Upper lobe of left lung (tissue), 6 donors: Measurements from ENCODE around the gene ME3. TPM values are rescaled to one million over a fixed set of nuclear protein-coding genes. Genes with fewer than 3 reads are reported as not detected.

Experiments
- ATAC-seq, 2 donors: fragments of 200-7000 bp; cut with Tn5 transposase; one replicate each; pipeline ENCODE4 v1.9.1; 2022; ENCODE audit warnings: mild to moderate bottlenecking in 2 of 2, moderate library complexity in 2 of 2; ENCODE audit not compliant: low FRiP score in 2 of 2
- DNase-seq, 2 donors: peaks; one replicate each; pipeline ENCODE4 v3.0.0-alpha.2; 2019 to 2020
- H3K27ac ChIP-seq, 4 donors: fragments of 200-600 bp; sonication (generic); one replicate each; pipeline ENCODE4 v1.5.1; 2016 to 2019
- H3K27me3 ChIP-seq, 4 donors: fragments of 200-600 bp; sonication (generic); one replicate each; pipeline ENCODE4 v1.5.1; 2017 to 2019
- H3K36me3 ChIP-seq, 4 donors: fragments of 200-600 bp; sonication (generic); one replicate each; pipeline ENCODE4 v1.5.1; 2016 to 2019
- H3K4me1 ChIP-seq, 4 donors: fragments of 200-600 bp; sonication (generic); one replicate each; pipeline ENCODE4 v1.5.1; 2018 to 2019
- H3K4me3 ChIP-seq, 4 donors: fragments of 200-600 bp; sonication (generic); one replicate each; pipeline ENCODE4 v1.5.1; 2017 to 2019; ENCODE audit warnings: mild to moderate bottlenecking in 2 of 4, moderate library complexity in 1 of 4
- H3K9me3 ChIP-seq, 4 donors: fragments of 200-600 bp; sonication (generic); one replicate each; pipeline ENCODE4 v1.5.1; 2018 to 2019
- EP300 ChIP-seq, 4 donors: sonication (generic); formaldehyde crosslinking; IDR thresholded peaks; one replicate each; pipeline ENCODE4 v1.5.1; 2017; ENCODE audit warnings: antibody characterized with exemption in 4 of 4, control low read depth in 2 of 4
- POLR2A ChIP-seq, 4 donors: fragments of 450-650 bp; IDR thresholded peaks; one replicate each; pipeline ENCODE4 v1.5.1; 2016 to 2017; ENCODE audit warnings: antibody characterized with exemption in 4 of 4, mild to moderate bottlenecking in 2 of 4
- POLR2AphosphoS5 ChIP-seq, 2 donors: sonication (generic); formaldehyde crosslinking; IDR thresholded peaks; one replicate each; pipeline ENCODE4 v1.5.1; 2017; ENCODE audit warnings: antibody characterized with exemption in 2 of 2
- WGBS, 2 donors: methylation state at CpG; one replicate each; pipeline ENCODE4 v1.1.5; 2017 to 2018; 5-methylcytosine and 5-hydroxymethylcytosine counted together
- total RNA-seq, 6 donors: library from RNA; depleted of rRNA in 4 of 6; stranded (reverse); fragments of >200 nt in 4 of 6; gene quantifications; one replicate each; pipeline versions ENCODE4 v1.1.0 to v1.2.1, GENCODE V29; 2016 to 2021
- TF ChIP-seq, protein P1 (sequence below), 6 experiments: fragments of 450-650 bp in 4 of 6; fragments of 200-600 bp in 2 of 6; sonication (generic) in 2 of 6; IDR thresholded peaks; one replicate each; pipeline ENCODE4 v1.5.1; 2016 to 2019; ENCODE audit warnings: antibody characterized with exemption in 6 of 6
- donor health status: DM: no; HTN: no; CAD: no; lungs with moderate emphysema.
- donor health status: DM: no; HTN: yes; CAD: no; lungs with severe emphysema.

The ME3 gene
- total RNA-seq, 6 donors from 2014 or later: 19.5 to 56.6 (median 34.7) TPM

DNA sequence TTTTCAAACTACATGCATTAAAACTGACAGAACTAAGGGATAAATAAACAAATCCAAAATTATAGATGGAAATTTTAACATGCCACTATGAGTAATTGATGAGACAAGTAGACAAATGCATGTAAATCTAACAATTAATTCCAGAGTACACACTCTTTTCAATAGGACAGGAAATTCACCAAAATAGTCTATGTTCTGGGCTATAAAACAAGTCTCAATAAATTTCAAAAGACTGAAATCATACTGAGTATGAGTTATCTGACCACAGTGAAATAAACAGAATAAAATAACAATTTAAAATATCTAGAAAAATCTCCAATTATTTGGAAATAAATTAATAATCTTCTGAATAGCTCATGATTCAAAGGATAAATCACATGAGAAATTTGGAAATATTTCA lies 38.5 kb upstream of the ME3 start:
- no peak for DNase-seq
- H3K9me3 ChIP-seq: no peaks in the 10 kb centered on the region
- TF ChIP-seq, protein P1, sequence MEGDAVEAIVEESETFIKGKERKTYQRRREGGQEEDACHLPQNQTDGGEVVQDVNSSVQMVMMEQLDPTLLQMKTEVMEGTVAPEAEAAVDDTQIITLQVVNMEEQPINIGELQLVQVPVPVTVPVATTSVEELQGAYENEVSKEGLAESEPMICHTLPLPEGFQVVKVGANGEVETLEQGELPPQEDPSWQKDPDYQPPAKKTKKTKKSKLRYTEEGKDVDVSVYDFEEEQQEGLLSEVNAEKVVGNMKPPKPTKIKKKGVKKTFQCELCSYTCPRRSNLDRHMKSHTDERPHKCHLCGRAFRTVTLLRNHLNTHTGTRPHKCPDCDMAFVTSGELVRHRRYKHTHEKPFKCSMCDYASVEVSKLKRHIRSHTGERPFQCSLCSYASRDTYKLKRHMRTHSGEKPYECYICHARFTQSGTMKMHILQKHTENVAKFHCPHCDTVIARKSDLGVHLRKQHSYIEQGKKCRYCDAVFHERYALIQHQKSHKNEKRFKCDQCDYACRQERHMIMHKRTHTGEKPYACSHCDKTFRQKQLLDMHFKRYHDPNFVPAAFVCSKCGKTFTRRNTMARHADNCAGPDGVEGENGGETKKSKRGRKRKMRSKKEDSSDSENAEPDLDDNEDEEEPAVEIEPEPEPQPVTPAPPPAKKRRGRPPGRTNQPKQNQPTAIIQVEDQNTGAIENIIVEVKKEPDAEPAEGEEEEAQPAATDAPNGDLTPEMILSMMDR (IDR thresholded peaks at IDR 0.05): no peak
- TF ChIP-seq POLR2A (IDR thresholded peaks at IDR 0.05) (no peak), EP300 (IDR thresholded peaks at IDR 0.05) (no peak)
- H3K36me3 ChIP-seq: no peaks in the 10 kb centered on the region
- no peak overlapping the region for H3K4me3 ChIP-seq
- ATAC-seq: no peak
- no peak overlapping the region for H3K27ac ChIP-seq
- H3K27me3 ChIP-seq: no peaks in the 10 kb centered on the region
- no peaks in the 10 kb centered on the region for H3K4me1 ChIP-seq

DNA sequence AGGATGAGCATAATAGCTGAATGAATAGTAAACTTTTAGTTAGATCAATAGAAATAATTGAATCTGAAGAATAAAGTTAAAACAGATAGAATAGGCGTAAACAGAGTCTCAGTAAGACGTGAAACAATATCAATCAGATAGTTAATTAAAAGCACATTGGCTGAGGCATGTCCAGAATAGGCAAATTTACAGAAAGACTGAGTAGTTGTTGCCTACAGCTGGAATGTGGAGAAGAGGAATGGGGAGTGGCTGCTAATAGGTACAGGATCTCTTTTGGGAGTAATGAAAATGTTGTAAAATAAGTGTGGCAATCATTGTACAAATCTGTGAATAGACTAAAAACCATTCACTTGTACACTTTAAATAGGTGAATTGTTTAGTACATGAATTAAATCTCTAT lies 36.3 kb upstream of the ME3 start:
- Histone ChIP-seq H3K9me3 (no peaks in the 10 kb centered on the region), H3K4me1 (no peaks in the 10 kb centered on the region), H3K27me3 (no peaks in the 10 kb centered on the region), H3K4me3 (no peak overlapping the region), H3K36me3 (no peaks in the 10 kb centered on the region), H3K27ac (no peak overlapping the region)
- TF ChIP-seq POLR2A (IDR thresholded peaks at IDR 0.05): no peak
- no peak for TF ChIP-seq EP300 (IDR thresholded peaks at IDR 0.05)
- no peak for TF ChIP-seq POLR2AphosphoS5 (IDR thresholded peaks at IDR 0.05)
- TF ChIP-seq, protein P1 (IDR thresholded peaks at IDR 0.05): no peak
- WGBS, 2 donors: 79 to 86% methylated on average over 2 of the region's 2 CpGs
- no peak for ATAC-seq
- DNase-seq: no peak

DNA sequence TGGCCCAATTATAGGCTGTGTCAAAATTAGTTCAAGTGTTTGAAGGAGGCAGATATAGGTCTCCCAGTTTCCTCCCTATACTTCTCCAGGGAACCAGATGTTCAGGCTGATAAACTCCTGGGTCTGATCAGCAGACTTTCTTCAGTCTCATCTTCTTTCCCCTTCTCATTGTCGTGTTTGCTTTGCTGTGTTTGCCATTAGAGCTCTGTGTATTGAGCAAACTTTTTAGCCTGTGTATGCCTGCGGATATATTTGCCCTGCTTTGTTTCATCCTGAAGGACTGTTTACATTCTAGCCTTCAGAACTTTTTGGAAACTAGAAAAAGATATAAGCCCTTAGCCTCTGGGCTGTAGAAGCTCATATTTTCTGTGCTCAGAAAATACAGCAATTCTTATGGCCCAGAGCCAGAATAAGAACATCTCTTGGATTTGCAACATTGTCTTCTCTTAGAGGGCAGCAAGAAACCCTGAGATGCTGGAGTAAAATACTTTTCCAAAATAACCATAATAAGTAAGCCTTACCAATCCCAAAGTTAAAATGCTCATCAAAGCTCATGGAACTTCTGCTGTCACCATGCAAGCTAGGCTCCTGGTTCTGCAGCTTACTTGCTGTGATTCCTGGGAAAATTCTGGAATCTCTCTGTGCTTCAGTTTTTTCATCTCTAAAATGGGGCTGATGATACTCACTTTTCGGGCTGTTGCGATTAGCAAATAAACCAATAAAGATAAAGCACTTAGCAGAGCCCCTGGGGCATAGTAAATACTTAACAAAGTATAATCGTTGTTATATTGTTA lies 34.1 kb upstream of the ME3 start:
- TF ChIP-seq POLR2A (IDR thresholded peaks at IDR 0.05) (no peak), EP300 (IDR thresholded peaks at IDR 0.05) (no peak), POLR2AphosphoS5 (IDR thresholded peaks at IDR 0.05) (no peak)
- TF ChIP-seq, protein P1 (IDR thresholded peaks at IDR 0.05): no peak
- no peak for DNase-seq
- H3K4me3 ChIP-seq: no peak overlapping the region
- H3K27me3 ChIP-seq: no peaks in the 10 kb centered on the region
- H3K27ac ChIP-seq: no peak overlapping the region
- no peak for ATAC-seq
- no peaks in the 10 kb centered on the region for H3K4me1 ChIP-seq
- no peaks in the 10 kb centered on the region for H3K9me3 ChIP-seq
- 69 to 74% methylated on average over 5 of the region's 5 CpGs for WGBS, 2 donors
- no peaks in the 10 kb centered on the region for H3K36me3 ChIP-seq

DNA sequence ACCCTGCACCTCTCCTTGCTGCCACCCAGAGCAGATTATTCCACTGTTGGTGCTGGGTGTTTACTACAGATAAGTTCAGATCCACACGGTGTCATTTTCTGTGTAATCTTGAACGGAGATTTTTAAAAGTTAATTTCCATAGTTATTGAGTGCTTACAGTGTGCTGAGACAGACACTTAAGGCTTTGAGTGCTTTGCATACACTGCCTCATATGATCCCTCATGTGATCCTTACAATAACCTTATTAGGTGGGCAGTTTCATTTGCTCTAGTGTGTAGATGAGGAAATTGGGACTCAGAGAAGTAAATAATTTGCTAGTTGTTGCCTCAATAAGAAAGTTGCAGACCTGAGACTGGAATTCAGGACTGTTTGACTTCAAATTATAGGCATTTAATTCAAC lies 32.3 kb upstream of the ME3 start:
- no peak for TF ChIP-seq POLR2A (IDR thresholded peaks at IDR 0.05)
- peak in 1 of 4 donors; percentile 49 for TF ChIP-seq EP300 (IDR thresholded peaks at IDR 0.05)
- no peak for TF ChIP-seq POLR2AphosphoS5 (IDR thresholded peaks at IDR 0.05)
- TF ChIP-seq, protein P1 (IDR thresholded peaks at IDR 0.05): no peak
- 69 to 71% methylated on average over 2 of the region's 2 CpGs for WGBS, 2 donors
- Histone ChIP-seq H3K27ac (no peak overlapping the region), H3K4me1 (no peaks in the 10 kb centered on the region), H3K36me3 (no peaks in the 10 kb centered on the region), H3K9me3 (no peaks in the 10 kb centered on the region), H3K27me3 (no peaks in the 10 kb centered on the region), H3K4me3 (no peak overlapping the region)
- ATAC-seq (peak in 1 of 2 donors; percentile 61), DNase-seq (no peak)

DNA sequence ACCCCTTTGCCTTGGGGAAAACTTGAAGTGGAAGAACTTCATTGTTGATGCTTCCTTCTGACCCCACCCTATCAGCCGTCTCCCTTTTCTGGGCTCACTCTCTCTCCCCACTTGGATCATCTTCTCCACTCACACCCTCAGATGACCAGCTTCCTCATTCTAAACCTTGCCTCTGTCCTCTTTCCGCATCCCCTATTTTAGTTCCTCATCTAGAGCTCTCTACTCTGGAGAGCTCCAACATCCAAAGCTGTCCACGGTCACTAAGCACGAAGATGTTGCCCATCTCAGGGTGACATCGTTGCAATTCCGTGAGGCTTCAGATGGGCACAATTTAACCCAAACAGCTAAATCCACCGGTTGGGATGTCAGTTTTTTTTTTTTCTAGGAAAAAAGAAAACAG lies 31.6 kb upstream of the ME3 start:
- no peak overlapping the region for H3K27ac ChIP-seq

More for the DNA sequence above, 31.6 kb upstream of the ME3 start:
- Histone ChIP-seq H3K27me3 (no peaks in the 10 kb centered on the region), H3K4me3 (no peak overlapping the region), H3K36me3 (no peaks in the 10 kb centered on the region), H3K9me3 (no peaks in the 10 kb centered on the region), H3K4me1 (no peaks in the 10 kb centered on the region)
- ATAC-seq (peak in 1 of 2 donors; percentile 73), DNase-seq (no peak)
- 82 to 83% methylated on average over 7 of the region's 7 CpGs for WGBS, 2 donors
- TF ChIP-seq EP300 (IDR thresholded peaks at IDR 0.05): no peak
- TF ChIP-seq, protein P1 (IDR thresholded peaks at IDR 0.05): no peak
- TF ChIP-seq POLR2A (IDR thresholded peaks at IDR 0.05): no peak
- no peak for TF ChIP-seq POLR2AphosphoS5 (IDR thresholded peaks at IDR 0.05)
